ENCODE measurements around the gene STOX1. TPM values are rescaled to one million over a fixed set of nuclear protein-coding genes. Genes with fewer than 3 reads are reported as not detected.
"Not testable (repeated sequence)": the region's sequence is repeated elsewhere in the genome, so short reads cannot be mapped to it uniquely, and the experiment has no call there.

Gene STOX1
- total RNA-seq, 2 donors from 2014 or later, result 0.12 TPM; not detected in 1

DNA sequence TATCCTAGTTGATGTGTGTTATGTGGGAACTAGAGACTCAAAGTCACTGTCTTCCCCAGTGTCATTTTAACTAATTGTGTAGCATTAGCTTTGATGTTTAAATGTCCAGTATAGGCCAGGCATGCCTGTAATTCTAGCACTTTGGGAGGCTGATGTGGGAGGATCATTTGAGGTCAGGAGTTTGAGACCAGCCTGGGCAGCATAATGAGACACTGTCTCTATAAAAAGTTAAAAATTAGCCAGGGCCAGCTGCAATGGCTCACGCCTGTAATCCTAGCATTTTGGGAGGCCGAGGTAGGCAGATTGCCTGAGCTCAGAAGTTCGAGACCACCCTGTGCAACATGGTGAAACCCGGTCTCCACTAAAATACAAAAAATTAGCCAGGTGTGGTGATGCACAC is 98.2 kb downstream of the STOX1 start:
- H3K27ac Mint-ChIP-seq, result peak overlapping the region; percentile 37
- ATAC-seq (no peak), DNase-seq (no peak)
- H3K36me3 Mint-ChIP-seq (ENCODE audit: low read depth), result peaks cover 10% of the 10 kb centered on the region
- H3K27me3 Mint-ChIP-seq, result no peaks in the 10 kb centered on the region
- no peaks in the 10 kb centered on the region for H3K9me3 ChIP-seq (ENCODE audit: control insufficient read depth, low read length, poor library complexity, severe bottlenecking)
- H3K4me3 Mint-ChIP-seq, result no peak overlapping the region
- peaks cover 8% of the 10 kb centered on the region for H3K4me1 Mint-ChIP-seq

DNA sequence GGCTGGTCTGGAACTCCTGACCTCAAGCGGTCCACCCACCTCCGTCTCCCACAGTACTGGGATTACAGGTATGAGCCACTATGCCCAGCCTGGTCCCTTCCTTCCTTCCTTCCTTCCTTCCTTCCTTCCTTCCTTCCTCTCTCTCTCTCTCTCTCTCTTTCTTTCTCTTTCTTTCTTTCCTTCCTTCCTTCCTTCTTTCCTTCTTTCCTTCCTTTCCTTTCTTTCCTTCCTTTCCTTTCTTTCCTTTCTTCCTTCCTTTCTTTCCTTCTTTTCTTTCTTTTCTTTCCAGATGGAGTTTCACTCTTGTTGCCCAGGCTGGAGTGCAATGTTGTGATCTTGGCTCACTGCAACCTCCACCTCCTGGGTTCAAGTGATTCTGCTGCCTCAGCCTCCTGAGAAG is 101.8 kb downstream of the STOX1 start:
- not testable (repeated sequence) for H3K27ac Mint-ChIP-seq; H3K4me3 Mint-ChIP-seq; H3K27me3 Mint-ChIP-seq; H3K9me3 ChIP-seq (ENCODE audit: control insufficient read depth, low read length, poor library complexity, severe bottlenecking); DNase-seq; ATAC-seq
- Mint-ChIP-seq H3K4me1 (peaks cover 14% of the 10 kb centered on the region), H3K36me3 (ENCODE audit: low read depth) (peaks cover 12% of the 10 kb centered on the region)

DNA sequence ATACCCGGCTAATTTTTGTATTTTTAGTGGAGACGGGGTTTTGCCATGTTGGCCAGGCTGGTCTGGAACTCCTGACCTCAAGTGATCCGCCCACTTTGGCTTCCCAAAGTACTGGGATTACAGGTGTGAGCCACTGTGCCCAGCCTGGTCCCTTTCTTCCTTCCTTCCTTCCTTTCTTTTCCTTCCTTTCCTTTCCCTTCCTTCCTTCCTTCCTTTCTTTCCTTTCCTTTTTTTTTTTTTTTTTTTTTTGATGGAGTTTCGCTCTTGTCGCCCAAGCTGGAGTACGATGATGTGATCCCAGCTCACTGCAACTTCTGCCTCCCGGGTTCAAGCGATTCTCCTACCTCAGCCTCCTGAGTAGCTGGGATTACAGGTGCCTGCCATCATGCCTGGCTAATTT is 102.6 kb downstream of the STOX1 start:
- peaks cover 11% of the 10 kb centered on the region for H3K4me1 Mint-ChIP-seq
- not testable (repeated sequence) for H3K27me3 Mint-ChIP-seq; H3K9me3 ChIP-seq (ENCODE audit: control insufficient read depth, low read length, poor library complexity, severe bottlenecking); H3K4me3 Mint-ChIP-seq; H3K36me3 Mint-ChIP-seq (ENCODE audit: low read depth); ATAC-seq; DNase-seq; H3K27ac Mint-ChIP-seq

GRCh38 chr10:68932860-68933259 is 105.5 kb downstream of the STOX1 start:
- not testable (repeated sequence) for DNase-seq
- H3K4me1 Mint-ChIP-seq, result peaks cover 11% of the 10 kb centered on the region

GRCh38 chr10:68934994-68935393 is 107.7 kb downstream of the STOX1 start:
- ATAC-seq (no peak), DNase-seq (no peak)
- Mint-ChIP-seq H3K27me3 (no peaks in the 10 kb centered on the region), H3K4me3 (no peak overlapping the region), H3K36me3 (ENCODE audit: low read depth) (peaks cover 14% of the 10 kb centered on the region), H3K27ac (peak overlapping the region; percentile 2), H3K4me1 (peaks cover 11% of the 10 kb centered on the region)
- H3K9me3 ChIP-seq (ENCODE audit: control insufficient read depth, low read length, poor library complexity, severe bottlenecking), result no peaks in the 10 kb centered on the region

More at GRCh38 chr10:68932860-68933259, 105.5 kb downstream of the STOX1 start:
- H3K9me3 ChIP-seq (ENCODE audit: control insufficient read depth, low read length, poor library complexity, severe bottlenecking); H3K27me3 Mint-ChIP-seq; H3K4me3 Mint-ChIP-seq; ATAC-seq; H3K27ac Mint-ChIP-seq: not testable (repeated sequence)
- peaks cover 12% of the 10 kb centered on the region for H3K36me3 Mint-ChIP-seq (ENCODE audit: low read depth)

GRCh38 chr10:68938117-68938516 is 110.8 kb downstream of the STOX1 start:
- Mint-ChIP-seq H3K36me3 (ENCODE audit: low read depth) (peaks cover 8% of the 10 kb centered on the region), H3K4me3 (no peak overlapping the region), H3K27ac (peak overlapping the region; percentile 69), H3K27me3 (no peaks in the 10 kb centered on the region), H3K4me1 (no peaks in the 10 kb centered on the region)
- ATAC-seq, result no peak
- H3K9me3 ChIP-seq (ENCODE audit: control insufficient read depth, low read length, poor library complexity, severe bottlenecking), result no peaks in the 10 kb centered on the region
- no peak for DNase-seq

GRCh38 chr10:68938884-68939283 is 111.6 kb downstream of the STOX1 start:
- Mint-ChIP-seq H3K27ac (peak overlapping the region; percentile 69), H3K4me3 (no peak overlapping the region), H3K4me1 (no peaks in the 10 kb centered on the region), H3K36me3 (ENCODE audit: low read depth) (peaks cover 8% of the 10 kb centered on the region), H3K27me3 (no peaks in the 10 kb centered on the region)
- no peaks in the 10 kb centered on the region for H3K9me3 ChIP-seq (ENCODE audit: control insufficient read depth, low read length, poor library complexity, severe bottlenecking)
- no peak for ATAC-seq
- DNase-seq, result no peak

GRCh38 chr10:68940917-68941316 is 113.6 kb downstream of the STOX1 start:
- not testable (repeated sequence) for H3K9me3 ChIP-seq (ENCODE audit: control insufficient read depth, low read length, poor library complexity, severe bottlenecking); H3K27me3 Mint-ChIP-seq; H3K36me3 Mint-ChIP-seq (ENCODE audit: low read depth); H3K4me3 Mint-ChIP-seq; H3K27ac Mint-ChIP-seq; DNase-seq; ATAC-seq; H3K4me1 Mint-ChIP-seq

Other genes with a start within 250 kb of the STOX1 start
- gene CCAR1, start 106.3 kb upstream of the STOX1 start, total RNA-seq, result 10 to 100 TPM; 69.6 to 71.5 TPM
- gene DDX50, start 73.8 kb downstream of the STOX1 start, total RNA-seq, result 10 to 100 TPM; 37.6 to 40.8 TPM
- 100 to 1,000 TPM; 130 to 134 TPM for gene DDX21, start 128.6 kb downstream of the STOX1 start, total RNA-seq
- 1 to 10 TPM; 4.6 to 5.5 TPM for gene KIFBP, start 161.3 kb downstream of the STOX1 start, total RNA-seq